ENCODE measurements around the gene ATP6V0C. TPM values are rescaled to one million over a fixed set of nuclear protein-coding genes. Genes with fewer than 3 reads are reported as not detected.
A peak's percentile ranks its signal among the peaks of the same experiment; 100 is the strongest.

Gene ATP6V0C
- total and polyA plus RNA-seq, 2 donors (not counting 1 experiment from before 2014, with no cell fraction given), result 118 to 176 TPM

DNA sequence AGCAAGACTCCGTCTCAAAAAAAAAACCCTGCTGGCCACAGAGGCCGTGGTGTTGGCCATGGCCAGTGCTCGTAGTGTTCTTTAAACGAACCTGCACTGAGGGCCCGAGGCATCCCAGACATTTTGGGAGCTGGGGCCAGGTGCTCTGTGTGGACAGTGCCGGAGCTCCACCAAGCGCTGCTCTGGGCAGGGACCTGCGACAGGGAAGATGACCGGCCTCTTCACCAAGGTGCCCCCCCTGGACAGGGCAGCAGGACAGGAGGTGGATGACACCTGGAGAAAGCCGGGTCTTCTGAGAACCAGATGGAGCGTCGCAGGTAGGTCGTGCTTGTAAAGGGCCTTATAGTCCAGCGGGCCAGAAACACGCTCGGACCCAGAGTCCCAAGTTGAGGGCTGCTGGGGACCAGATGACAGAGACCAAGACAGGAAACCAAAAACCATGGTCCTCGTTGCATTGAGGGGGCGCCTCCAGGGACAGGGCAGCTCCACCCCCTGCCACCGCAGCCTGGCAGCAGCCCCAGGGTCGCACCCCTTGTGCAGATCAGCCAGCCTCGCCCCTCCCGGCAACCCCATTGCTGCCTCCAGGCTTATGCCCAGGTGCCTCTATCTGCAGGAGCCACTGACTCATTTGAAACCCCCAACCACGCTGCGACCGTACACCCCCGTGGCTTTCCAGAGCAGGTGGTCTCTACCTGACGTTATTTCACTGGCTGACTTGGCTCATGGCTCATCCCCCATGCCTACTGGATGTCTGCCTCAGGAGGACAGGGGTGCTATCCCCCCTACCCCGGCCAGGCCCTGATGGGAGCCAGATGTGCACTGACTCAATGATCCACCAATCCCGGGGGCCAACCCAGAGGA is 46.9 kb upstream of the ATP6V0C start:
- POLR2A ChIA-PET, result no interaction called here
- Histone ChIP-seq H4K20me1 (ENCODE audit: control insufficient read depth, insufficient read depth, low read length, poor library complexity, severe bottlenecking) (peaks cover 24% of the 10 kb centered on the region), H3K9ac (ENCODE audit: low read length) (no peak overlapping the region), H3K9me3 (ENCODE audit: control extremely low read depth in 1 of 3, control insufficient read depth in 2 of 3, insufficient read depth in 1 of 3, low read length in 2 of 3) (no peaks in the 10 kb centered on the region), H3K27me3 (replicated peaks in 1 of 4; ENCODE audit: control extremely low read depth in 1 of 4, control insufficient read depth in 3 of 4, insufficient read depth in 4 of 4, low read length in 3 of 4) (peaks cover 0 to 37% (median 19%) of the 10 kb centered on the region in 4 experiments), H3K4me3 (ENCODE audit: control extremely low read depth in 1 of 5, extremely low read depth in 1 of 5, insufficient read depth in 1 of 5, low read depth in 2 of 5, low read length in 4 of 5) (no peak overlapping the region), H2AFZ (ENCODE audit: insufficient read depth, low read depth, low read length, poor library complexity, severe bottlenecking) (no peak overlapping the region), H3K27ac (ENCODE audit: low read length in 2 of 2) (no peak overlapping the region), H3K79me2 (ENCODE audit: control insufficient read depth, insufficient read depth, low read length) (no peaks in the 10 kb centered on the region), H3K4me1 (ENCODE audit: control insufficient read depth in 2 of 2, insufficient read depth in 2 of 2, low read length in 2 of 2) (peaks cover 42 to 50% of the 10 kb centered on the region in 2 donors), H3K4me2 (replicated peaks; ENCODE audit: low read depth, low read length, poor library complexity, severe bottlenecking) (peak overlapping the region; percentile 97), H3K36me3 (replicated peaks in 1 of 2; ENCODE audit: control extremely low read depth in 1 of 2, control insufficient read depth in 1 of 2, extremely low read depth in 1 of 2, insufficient read depth in 2 of 2, low read length in 1 of 2) (no peaks in the 10 kb centered on the region)
- H3K4me1 Mint-ChIP-seq, result peaks cover 31% of the 10 kb centered on the region
- H3K27ac Mint-ChIP-seq, result peak overlapping the region; percentile 15
- peak overlapping the region; percentile 45 for H3K4me3 Mint-ChIP-seq
- H3K9me3 Mint-ChIP-seq (ENCODE audit: insufficient read depth), result no peaks in the 10 kb centered on the region
- ATAC-seq (ENCODE audit: low read depth), result no peak
- H3K27me3 Mint-ChIP-seq, result peaks cover 15% of the 10 kb centered on the region
- WGBS (ENCODE audit: insufficient coverage), result 40% methylated on average over 29 of the region's 29 CpGs
- CTCF ChIA-PET, result no interaction called here
- TF ChIP-seq, protein P1, sequence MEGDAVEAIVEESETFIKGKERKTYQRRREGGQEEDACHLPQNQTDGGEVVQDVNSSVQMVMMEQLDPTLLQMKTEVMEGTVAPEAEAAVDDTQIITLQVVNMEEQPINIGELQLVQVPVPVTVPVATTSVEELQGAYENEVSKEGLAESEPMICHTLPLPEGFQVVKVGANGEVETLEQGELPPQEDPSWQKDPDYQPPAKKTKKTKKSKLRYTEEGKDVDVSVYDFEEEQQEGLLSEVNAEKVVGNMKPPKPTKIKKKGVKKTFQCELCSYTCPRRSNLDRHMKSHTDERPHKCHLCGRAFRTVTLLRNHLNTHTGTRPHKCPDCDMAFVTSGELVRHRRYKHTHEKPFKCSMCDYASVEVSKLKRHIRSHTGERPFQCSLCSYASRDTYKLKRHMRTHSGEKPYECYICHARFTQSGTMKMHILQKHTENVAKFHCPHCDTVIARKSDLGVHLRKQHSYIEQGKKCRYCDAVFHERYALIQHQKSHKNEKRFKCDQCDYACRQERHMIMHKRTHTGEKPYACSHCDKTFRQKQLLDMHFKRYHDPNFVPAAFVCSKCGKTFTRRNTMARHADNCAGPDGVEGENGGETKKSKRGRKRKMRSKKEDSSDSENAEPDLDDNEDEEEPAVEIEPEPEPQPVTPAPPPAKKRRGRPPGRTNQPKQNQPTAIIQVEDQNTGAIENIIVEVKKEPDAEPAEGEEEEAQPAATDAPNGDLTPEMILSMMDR (IDR thresholded peaks at IDR 0.05), result no peak
- TF ChIP-seq EZH2 (IDR thresholded peaks at IDR 0.05; ENCODE audit: borderline replicate concordance, insufficient read depth, low read depth, low read length, poor library complexity, severe bottlenecking), result no peak
- peak; percentile 30 for DNase-seq
- intact Hi-C loops (cut with micrococcal nuclease), result no loop called here
